Stimulated activated CD8-positive, alpha-beta memory T cell treated with anti-CD3 and anti-CD28 coated beads, Interleukin-15, amount 100 ng/mL, for 48 hours (primary cell): ENCODE measurements around the gene PRKACA.

Experiments used
- DNase-seq, 2 donors: peaks; one replicate each; pipeline ENCODE4 v3.0.0-alpha.2; 2020; ENCODE audit warnings: low read depth in 2 of 2

PRKACA gene

GRCh38 chr19:14116918-14117578, 514 bp downstream of the PRKACA start:
- DNase-seq, result no peak

GRCh38 chr19:14116525-14116917, 1.0 kb downstream of the PRKACA start:
- no peak for DNase-seq

- no peak for DNase-seq
These were observed 1.8 kb downstream of the PRKACA start for GRCh38 chr19:14115756-14116155.

- DNase-seq, result peak; percentile 27 to 32
These were observed 2.7 kb downstream of the PRKACA start for GRCh38 chr19:14114854-14115253.

- no peak for DNase-seq
These were observed 3.1 kb downstream of the PRKACA start for GRCh38 chr19:14114439-14114838.

GRCh38 chr19:14113762-14114414, 3.7 kb downstream of the PRKACA start:
- DNase-seq, result peak; percentile 30 to 47

GRCh38 chr19:14112809-14113385, 4.7 kb downstream of the PRKACA start:
- DNase-seq, result no peak

- no peak for DNase-seq
These were observed 5.3 kb downstream of the PRKACA start for GRCh38 chr19:14112051-14112808.

- no peak for DNase-seq
These were observed 6.1 kb downstream of the PRKACA start for GRCh38 chr19:14111486-14111885.

- DNase-seq, result no peak
These were observed 6.9 kb downstream of the PRKACA start for GRCh38 chr19:14110650-14111049.

GRCh38 chr19:14107581-14108461, 9.7 kb downstream of the PRKACA start:
- no peak for DNase-seq

GRCh38 chr19:14106840-14107239, 10.7 kb downstream of the PRKACA start:
- no peak for DNase-seq

GRCh38 chr19:14105680-14106079, 11.9 kb downstream of the PRKACA start:
- no peak for DNase-seq

GRCh38 chr19:14103310-14103709, 14.3 kb downstream of the PRKACA start:
- DNase-seq, result no peak

- DNase-seq, result no peak
These were observed 14.8 kb downstream of the PRKACA start for GRCh38 chr19:14102756-14103155.

GRCh38 chr19:14102102-14102696, 15.4 kb downstream of the PRKACA start:
- DNase-seq, result no peak

GRCh38 chr19:14101003-14101545, 16.5 kb downstream of the PRKACA start:
- DNase-seq, result no peak

- DNase-seq, result no peak
These were observed 19.9 kb downstream of the PRKACA start for GRCh38 chr19:14097532-14098151.

- no peak for DNase-seq
These were observed 21.1 kb downstream of the PRKACA start for GRCh38 chr19:14096272-14096992.

GRCh38 chr19:14094854-14095253, 22.7 kb downstream of the PRKACA start:
- DNase-seq, result no peak
